ENCODE results near the gene CRK.

- no peak for TF ChIP-seq POLR2A (IDR thresholded peaks at IDR 0.05)
- TF ChIP-seq, protein P1, sequence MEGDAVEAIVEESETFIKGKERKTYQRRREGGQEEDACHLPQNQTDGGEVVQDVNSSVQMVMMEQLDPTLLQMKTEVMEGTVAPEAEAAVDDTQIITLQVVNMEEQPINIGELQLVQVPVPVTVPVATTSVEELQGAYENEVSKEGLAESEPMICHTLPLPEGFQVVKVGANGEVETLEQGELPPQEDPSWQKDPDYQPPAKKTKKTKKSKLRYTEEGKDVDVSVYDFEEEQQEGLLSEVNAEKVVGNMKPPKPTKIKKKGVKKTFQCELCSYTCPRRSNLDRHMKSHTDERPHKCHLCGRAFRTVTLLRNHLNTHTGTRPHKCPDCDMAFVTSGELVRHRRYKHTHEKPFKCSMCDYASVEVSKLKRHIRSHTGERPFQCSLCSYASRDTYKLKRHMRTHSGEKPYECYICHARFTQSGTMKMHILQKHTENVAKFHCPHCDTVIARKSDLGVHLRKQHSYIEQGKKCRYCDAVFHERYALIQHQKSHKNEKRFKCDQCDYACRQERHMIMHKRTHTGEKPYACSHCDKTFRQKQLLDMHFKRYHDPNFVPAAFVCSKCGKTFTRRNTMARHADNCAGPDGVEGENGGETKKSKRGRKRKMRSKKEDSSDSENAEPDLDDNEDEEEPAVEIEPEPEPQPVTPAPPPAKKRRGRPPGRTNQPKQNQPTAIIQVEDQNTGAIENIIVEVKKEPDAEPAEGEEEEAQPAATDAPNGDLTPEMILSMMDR (IDR thresholded peaks at IDR 0.05): no peak
Measured at GRCh38 chr17:1421470-1421869, 34.6 kb downstream of the CRK start.
